Liver (tissue), 9 donors: Measurements from ENCODE around the gene CAPN15. TPM values are rescaled to one million over a fixed set of nuclear protein-coding genes. Genes with fewer than 3 reads are reported as not detected.

Experiments
- DNase-seq: peaks from one replicate; pipeline ENCODE4 v3.0.0-alpha.2; 2017; ENCODE audit warnings: low spot score
- H3K27ac ChIP-seq, 2 donors: one replicate each; pipeline ENCODE4 v1.7.0; 2013; ENCODE audit warnings: inconsistent platforms in 2 of 2, low read length in 2 of 2, control low read depth in 1 of 2, low read depth in 1 of 2, mild to moderate bottlenecking in 1 of 2
- H3K27me3 ChIP-seq, 4 donors: one replicate each; pipeline versions ENCODE4 v1.6.1 to v1.7.0; 2013; ENCODE audit warnings: low read length in 3 of 4, inconsistent platforms in 1 of 4, mild to moderate bottlenecking in 1 of 4, moderate library complexity in 1 of 4; ENCODE audit not compliant: control insufficient read depth in 4 of 4, insufficient read depth in 4 of 4
- H3K36me3 ChIP-seq, 4 donors: one replicate each; pipeline versions ENCODE4 v1.6.1 to v1.7.0; 2013; ENCODE audit warnings: low read length in 3 of 4, mild to moderate bottlenecking in 3 of 4, low read depth in 1 of 4, moderate library complexity in 1 of 4; ENCODE audit not compliant: control insufficient read depth in 4 of 4, insufficient read depth in 3 of 4
- H3K4me1 ChIP-seq, 4 donors: one replicate each; pipeline versions ENCODE4 v1.6.1 to v1.7.0; 2013; ENCODE audit warnings: low read length in 3 of 4, mild to moderate bottlenecking in 3 of 4, moderate library complexity in 1 of 4; ENCODE audit not compliant: control insufficient read depth in 4 of 4, insufficient read depth in 4 of 4
- H3K4me3 ChIP-seq, 3 donors: one replicate each; pipeline versions ENCODE4 v1.6.1 to v1.7.0; 2013; ENCODE audit warnings: low read length in 3 of 3, control low read depth in 1 of 3, low read depth in 1 of 3, mild to moderate bottlenecking in 1 of 3
- H3K9ac ChIP-seq, 2 donors: one replicate each; pipeline ENCODE4 v1.7.0; 2013; ENCODE audit warnings: low read length in 2 of 2, mild to moderate bottlenecking in 2 of 2, moderate library complexity in 2 of 2, control low read depth in 1 of 2, low read depth in 1 of 2
- H3K9me3 ChIP-seq, 4 donors: one replicate each; pipeline versions ENCODE4 v1.6.1 to v1.7.0; 2013; ENCODE audit warnings: low read length in 3 of 4; ENCODE audit not compliant: control insufficient read depth in 4 of 4
- EGR1 ChIP-seq, 2 donors: IDR thresholded peaks; 2 replicates each; pipeline ENCODE4 v1.6.1; 2016 to 2018; ENCODE audit warnings: antibody characterized with exemption in 2 of 2, low read depth in 2 of 2
- FOXA1 ChIP-seq: IDR thresholded peaks from 2 replicates; pipeline ENCODE4 v1.6.1; 2016; ENCODE audit warnings: antibody characterized with exemption
- FOXA2 ChIP-seq: IDR thresholded peaks from 2 replicates; pipeline ENCODE4 v1.6.1; 2016; ENCODE audit warnings: antibody characterized with exemption
- GABPA ChIP-seq, 2 donors: IDR thresholded peaks in 1 of 2; conservative IDR thresholded peaks in 1 of 2; 2 replicates each; pipeline ENCODE4 v1.6.1; 2016; ENCODE audit warnings: antibody characterized with exemption in 2 of 2, mild to moderate bottlenecking in 1 of 2, moderate library complexity in 1 of 2
- HNF4A ChIP-seq, 2 donors: conservative IDR thresholded peaks; 2 replicates each; pipeline ENCODE4 v1.6.1; 2016; ENCODE audit warnings: antibody characterized with exemption in 2 of 2, mild to moderate bottlenecking in 2 of 2
- HNF4G ChIP-seq: IDR thresholded peaks from 2 replicates; pipeline ENCODE4 v1.6.1; 2016; ENCODE audit warnings: antibody characterized with exemption
- JUND ChIP-seq, 2 donors: IDR thresholded peaks; 2 replicates each; pipeline ENCODE4 v1.6.1; 2016; ENCODE audit warnings: antibody characterized with exemption in 2 of 2
- NR2F2 ChIP-seq: IDR thresholded peaks from 2 replicates; pipeline ENCODE4 v1.6.1; 2016; ENCODE audit warnings: antibody characterized with exemption
- RAD21 ChIP-seq, 2 donors: IDR thresholded peaks; 2 replicates each; pipeline ENCODE4 v1.6.1; 2016; ENCODE audit warnings: antibody characterized with exemption in 2 of 2, mild to moderate bottlenecking in 2 of 2
- RXRA ChIP-seq, 2 donors: IDR thresholded peaks; 2 replicates each; pipeline ENCODE4 v1.6.1; 2017 to 2018; ENCODE audit warnings: antibody characterized with exemption in 2 of 2, mild to moderate bottlenecking in 1 of 2
- SP1 ChIP-seq: IDR thresholded peaks from 2 replicates; pipeline ENCODE4 v1.6.1; 2018; ENCODE audit warnings: antibody characterized with exemption, mild to moderate bottlenecking
- TAF1 ChIP-seq: conservative IDR thresholded peaks from 2 replicates; pipeline ENCODE4 v1.6.1; 2016; ENCODE audit warnings: antibody characterized with exemption, mild to moderate bottlenecking
- YY1 ChIP-seq: IDR thresholded peaks from 2 replicates; pipeline ENCODE4 v1.6.1; 2016; ENCODE audit warnings: antibody characterized with exemption, mild to moderate bottlenecking
- WGBS: extraction: QIAGEN DNeasy Blood & Tissue Kit; methylation state at CpG from one replicate; pipeline ENCODE4 v1.1.7; 2013; 5-methylcytosine and 5-hydroxymethylcytosine counted together
- polyA plus RNA-seq, 2 donors: library from polyadenylated mRNA; stranded (reverse) in 1 of 2; unstranded in 1 of 2; fragments of 200-250 nt in 1 of 2; fragments of >200 nt in 1 of 2; fragmentation: Nextera tagmentation in 1 of 2; extraction: Ambion mirVana in 1 of 2; gene quantifications; one replicate each; pipeline versions ENCODE4 v1.2.1 to v1.2.3, GENCODE V29; 2013 to 2015
- total RNA-seq, 2 donors: library from RNA; depleted of rRNA; stranded (reverse); fragments of >200 nt; gene quantifications; one replicate each; pipeline ENCODE4 v1.2.3, GENCODE V29; 2014
- TF ChIP-seq, protein P1 (sequence below): IDR thresholded peaks from 2 replicates; pipeline ENCODE4 v1.6.1; 2016; ENCODE audit warnings: antibody characterized with exemption
- TF ChIP-seq, protein P2 (sequence below): fragments of 150-350 bp; IDR thresholded peaks from 2 replicates; pipeline ENCODE4 v1.5.1; 2017; ENCODE audit warnings: improper control_type of control experiment, low read depth, low read length; ENCODE audit not compliant: missing input control
- TF ChIP-seq, protein P3 (sequence below): IDR thresholded peaks from 2 replicates; pipeline ENCODE4 v1.6.1; 2016; ENCODE audit warnings: antibody characterized with exemption
- TF ChIP-seq, protein P4 (sequence below): IDR thresholded peaks from 2 replicates; pipeline ENCODE4 v1.6.1; 2016; ENCODE audit warnings: antibody characterized with exemption, mild to moderate bottlenecking
- TF ChIP-seq, protein P5 (sequence below): IDR thresholded peaks from 2 replicates; pipeline ENCODE4 v1.6.1; 2016; ENCODE audit warnings: antibody characterized with exemption
- donor health status: healthy.
- donor health status: healthy.
- donor health status: healthy.
- donor health status: healthy.
- donor health status: healthy.

Gene CAPN15
- total and polyA plus RNA-seq, 4 donors: 5.9 to 37.2 (median 21.6) TPM

DNA sequence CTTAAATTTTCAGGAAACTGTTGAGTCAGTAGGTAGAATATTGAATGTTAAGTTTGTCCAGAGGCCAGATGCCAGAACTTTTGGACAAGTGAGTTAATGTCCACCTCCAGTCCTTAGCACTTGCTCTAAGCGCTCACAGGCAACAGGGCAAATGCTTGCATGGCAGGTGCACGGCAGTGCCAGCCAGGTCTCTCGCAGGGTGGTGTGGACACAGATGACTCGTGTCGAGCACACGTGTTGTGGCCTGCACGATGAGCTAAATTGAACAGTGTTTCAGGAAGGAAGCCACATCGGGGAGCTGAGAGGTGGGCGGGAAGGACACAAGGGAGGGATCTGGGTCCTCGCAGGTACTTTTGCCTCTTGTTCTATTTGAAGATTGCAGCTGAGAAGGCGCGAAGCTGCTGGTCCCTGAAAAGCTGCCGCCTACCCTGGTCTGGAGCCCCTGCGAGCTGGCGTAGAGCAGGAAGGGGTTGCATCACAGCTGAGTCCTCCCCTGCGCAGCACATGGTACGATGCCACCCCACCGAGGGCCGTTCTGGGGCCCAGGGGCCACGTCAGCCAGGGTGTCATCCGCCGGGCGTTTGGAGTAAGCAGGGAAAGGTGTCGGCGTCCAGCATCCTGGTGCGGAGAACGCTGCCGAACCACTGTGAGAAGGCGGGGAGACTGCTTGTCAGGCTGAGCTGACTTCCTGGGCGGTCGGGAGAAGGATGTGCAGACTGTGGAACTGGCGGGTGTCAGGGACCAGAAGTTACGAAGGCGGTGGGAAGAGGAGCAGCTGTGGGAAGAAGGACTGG lies 68.6 kb downstream of the CAPN15 start:
- peak in 1 of 2 donors; percentile 48 for TF ChIP-seq JUND (IDR thresholded peaks at IDR 0.05)
- TF ChIP-seq NR2F2: no peak
- peak in 1 of 2 donors; percentile 23 for TF ChIP-seq RAD21 (IDR thresholded peaks at IDR 0.05)
- peak in 1 of 2 donors; percentile 36 for TF ChIP-seq GABPA (IDR thresholded peaks at IDR 0.05 in 1 of 2, conservative IDR thresholded peaks at IDR 0.05 in 1 of 2)
- TF ChIP-seq, protein P1, sequence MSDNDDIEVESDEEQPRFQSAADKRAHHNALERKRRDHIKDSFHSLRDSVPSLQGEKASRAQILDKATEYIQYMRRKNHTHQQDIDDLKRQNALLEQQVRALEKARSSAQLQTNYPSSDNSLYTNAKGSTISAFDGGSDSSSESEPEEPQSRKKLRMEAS: peak; percentile 55
- no peak for TF ChIP-seq HNF4G
- no peak for TF ChIP-seq TAF1
- no peak for TF ChIP-seq FOXA1
- TF ChIP-seq, protein P2, sequence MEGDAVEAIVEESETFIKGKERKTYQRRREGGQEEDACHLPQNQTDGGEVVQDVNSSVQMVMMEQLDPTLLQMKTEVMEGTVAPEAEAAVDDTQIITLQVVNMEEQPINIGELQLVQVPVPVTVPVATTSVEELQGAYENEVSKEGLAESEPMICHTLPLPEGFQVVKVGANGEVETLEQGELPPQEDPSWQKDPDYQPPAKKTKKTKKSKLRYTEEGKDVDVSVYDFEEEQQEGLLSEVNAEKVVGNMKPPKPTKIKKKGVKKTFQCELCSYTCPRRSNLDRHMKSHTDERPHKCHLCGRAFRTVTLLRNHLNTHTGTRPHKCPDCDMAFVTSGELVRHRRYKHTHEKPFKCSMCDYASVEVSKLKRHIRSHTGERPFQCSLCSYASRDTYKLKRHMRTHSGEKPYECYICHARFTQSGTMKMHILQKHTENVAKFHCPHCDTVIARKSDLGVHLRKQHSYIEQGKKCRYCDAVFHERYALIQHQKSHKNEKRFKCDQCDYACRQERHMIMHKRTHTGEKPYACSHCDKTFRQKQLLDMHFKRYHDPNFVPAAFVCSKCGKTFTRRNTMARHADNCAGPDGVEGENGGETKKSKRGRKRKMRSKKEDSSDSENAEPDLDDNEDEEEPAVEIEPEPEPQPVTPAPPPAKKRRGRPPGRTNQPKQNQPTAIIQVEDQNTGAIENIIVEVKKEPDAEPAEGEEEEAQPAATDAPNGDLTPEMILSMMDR: no peak
- TF ChIP-seq, protein P3, sequence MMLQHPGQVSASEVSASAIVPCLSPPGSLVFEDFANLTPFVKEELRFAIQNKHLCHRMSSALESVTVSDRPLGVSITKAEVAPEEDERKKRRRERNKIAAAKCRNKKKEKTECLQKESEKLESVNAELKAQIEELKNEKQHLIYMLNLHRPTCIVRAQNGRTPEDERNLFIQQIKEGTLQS: no peak
- TF ChIP-seq YY1: peak; percentile 88
- peak; percentile 55 for TF ChIP-seq FOXA2
- peak in 1 of 2 donors; percentile 81 for TF ChIP-seq HNF4A (conservative IDR thresholded peaks at IDR 0.05)
- no peak for TF ChIP-seq EGR1 (IDR thresholded peaks at IDR 0.05; ENCODE audit: low read depth in 2 of 2)
- TF ChIP-seq, protein P4, sequence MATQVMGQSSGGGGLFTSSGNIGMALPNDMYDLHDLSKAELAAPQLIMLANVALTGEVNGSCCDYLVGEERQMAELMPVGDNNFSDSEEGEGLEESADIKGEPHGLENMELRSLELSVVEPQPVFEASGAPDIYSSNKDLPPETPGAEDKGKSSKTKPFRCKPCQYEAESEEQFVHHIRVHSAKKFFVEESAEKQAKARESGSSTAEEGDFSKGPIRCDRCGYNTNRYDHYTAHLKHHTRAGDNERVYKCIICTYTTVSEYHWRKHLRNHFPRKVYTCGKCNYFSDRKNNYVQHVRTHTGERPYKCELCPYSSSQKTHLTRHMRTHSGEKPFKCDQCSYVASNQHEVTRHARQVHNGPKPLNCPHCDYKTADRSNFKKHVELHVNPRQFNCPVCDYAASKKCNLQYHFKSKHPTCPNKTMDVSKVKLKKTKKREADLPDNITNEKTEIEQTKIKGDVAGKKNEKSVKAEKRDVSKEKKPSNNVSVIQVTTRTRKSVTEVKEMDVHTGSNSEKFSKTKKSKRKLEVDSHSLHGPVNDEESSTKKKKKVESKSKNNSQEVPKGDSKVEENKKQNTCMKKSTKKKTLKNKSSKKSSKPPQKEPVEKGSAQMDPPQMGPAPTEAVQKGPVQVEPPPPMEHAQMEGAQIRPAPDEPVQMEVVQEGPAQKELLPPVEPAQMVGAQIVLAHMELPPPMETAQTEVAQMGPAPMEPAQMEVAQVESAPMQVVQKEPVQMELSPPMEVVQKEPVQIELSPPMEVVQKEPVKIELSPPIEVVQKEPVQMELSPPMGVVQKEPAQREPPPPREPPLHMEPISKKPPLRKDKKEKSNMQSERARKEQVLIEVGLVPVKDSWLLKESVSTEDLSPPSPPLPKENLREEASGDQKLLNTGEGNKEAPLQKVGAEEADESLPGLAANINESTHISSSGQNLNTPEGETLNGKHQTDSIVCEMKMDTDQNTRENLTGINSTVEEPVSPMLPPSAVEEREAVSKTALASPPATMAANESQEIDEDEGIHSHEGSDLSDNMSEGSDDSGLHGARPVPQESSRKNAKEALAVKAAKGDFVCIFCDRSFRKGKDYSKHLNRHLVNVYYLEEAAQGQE: peak; percentile 24
- no peak for TF ChIP-seq SP1
- TF ChIP-seq RXRA (IDR thresholded peaks at IDR 0.05): peak in 1 of 2 donors; percentile 85
- TF ChIP-seq, protein P5, sequence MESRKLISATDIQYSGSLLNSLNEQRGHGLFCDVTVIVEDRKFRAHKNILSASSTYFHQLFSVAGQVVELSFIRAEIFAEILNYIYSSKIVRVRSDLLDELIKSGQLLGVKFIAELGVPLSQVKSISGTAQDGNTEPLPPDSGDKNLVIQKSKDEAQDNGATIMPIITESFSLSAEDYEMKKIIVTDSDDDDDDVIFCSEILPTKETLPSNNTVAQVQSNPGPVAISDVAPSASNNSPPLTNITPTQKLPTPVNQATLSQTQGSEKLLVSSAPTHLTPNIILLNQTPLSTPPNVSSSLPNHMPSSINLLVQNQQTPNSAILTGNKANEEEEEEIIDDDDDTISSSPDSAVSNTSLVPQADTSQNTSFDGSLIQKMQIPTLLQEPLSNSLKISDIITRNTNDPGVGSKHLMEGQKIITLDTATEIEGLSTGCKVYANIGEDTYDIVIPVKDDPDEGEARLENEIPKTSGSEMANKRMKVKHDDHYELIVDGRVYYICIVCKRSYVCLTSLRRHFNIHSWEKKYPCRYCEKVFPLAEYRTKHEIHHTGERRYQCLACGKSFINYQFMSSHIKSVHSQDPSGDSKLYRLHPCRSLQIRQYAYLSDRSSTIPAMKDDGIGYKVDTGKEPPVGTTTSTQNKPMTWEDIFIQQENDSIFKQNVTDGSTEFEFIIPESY: no peak
- Histone ChIP-seq H3K4me1 (peaks cover 24 to 66% (median 56%) of the 10 kb centered on the region in 4 donors), H3K9me3 (no peaks in the 10 kb centered on the region), H3K27ac (peak overlapping the region; percentile 42 to 92), H3K4me3 (no peak overlapping the region), H3K9ac (no peak overlapping the region), H3K27me3 (no peaks in the 10 kb centered on the region), H3K36me3 (peaks cover 0 to 4% (median 2%) of the 10 kb centered on the region in 4 donors)
- WGBS: 74% methylated on average over 34 of the region's 34 CpGs
- DNase-seq: no peak
